ENCODE data around the gene BATF.

- TF ChIP-seq, protein P1, sequence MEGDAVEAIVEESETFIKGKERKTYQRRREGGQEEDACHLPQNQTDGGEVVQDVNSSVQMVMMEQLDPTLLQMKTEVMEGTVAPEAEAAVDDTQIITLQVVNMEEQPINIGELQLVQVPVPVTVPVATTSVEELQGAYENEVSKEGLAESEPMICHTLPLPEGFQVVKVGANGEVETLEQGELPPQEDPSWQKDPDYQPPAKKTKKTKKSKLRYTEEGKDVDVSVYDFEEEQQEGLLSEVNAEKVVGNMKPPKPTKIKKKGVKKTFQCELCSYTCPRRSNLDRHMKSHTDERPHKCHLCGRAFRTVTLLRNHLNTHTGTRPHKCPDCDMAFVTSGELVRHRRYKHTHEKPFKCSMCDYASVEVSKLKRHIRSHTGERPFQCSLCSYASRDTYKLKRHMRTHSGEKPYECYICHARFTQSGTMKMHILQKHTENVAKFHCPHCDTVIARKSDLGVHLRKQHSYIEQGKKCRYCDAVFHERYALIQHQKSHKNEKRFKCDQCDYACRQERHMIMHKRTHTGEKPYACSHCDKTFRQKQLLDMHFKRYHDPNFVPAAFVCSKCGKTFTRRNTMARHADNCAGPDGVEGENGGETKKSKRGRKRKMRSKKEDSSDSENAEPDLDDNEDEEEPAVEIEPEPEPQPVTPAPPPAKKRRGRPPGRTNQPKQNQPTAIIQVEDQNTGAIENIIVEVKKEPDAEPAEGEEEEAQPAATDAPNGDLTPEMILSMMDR (IDR thresholded peaks at IDR 0.05): no peak
- TF ChIP-seq POLR2A (IDR thresholded peaks at IDR 0.05): no peak
Measured at GRCh38 chr14:75591331-75591946, 69.2 kb downstream of the BATF start.

Data from uterus (tissue), 2 donors.